Neural cell (in vitro differentiated cells): ENCODE measurements around the gene SDC1. TPM values are rescaled to one million over a fixed set of nuclear protein-coding genes. Genes with fewer than 3 reads are reported as not detected.

ENCODE experiments used
- H2AFZ ChIP-seq: fragments of 200-600, 300-800 bp; sonication (generic), shearing (Covaris generic); 2 replicates; pipeline ENCODE4 v1.6.0; 2014; ENCODE audit warnings: low read depth, mild to moderate bottlenecking, antibody characterized with exemption, low read length, moderate library complexity
- H3F3A ChIP-seq: fragments of 200-600 bp; shearing (Covaris generic); 2 replicates; pipeline ENCODE4 v1.6.1; 2016; ENCODE audit warnings: mild to moderate bottlenecking, moderate library complexity, mixed read lengths, antibody characterized with exemption, low read length; ENCODE audit not compliant: insufficient read depth, poor library complexity, severe bottlenecking
- H3K27ac ChIP-seq: fragments of 200-600, 300-800 bp; sonication (generic), shearing (Covaris generic); 2 replicates; pipeline ENCODE4 v1.5.1; 2014; ENCODE audit warnings: mild to moderate bottlenecking, low read length, moderate library complexity
- H3K27me3 ChIP-seq: fragments of 300-800, 200-600 bp; sonication (generic), shearing (Covaris generic); 2 replicates; pipeline ENCODE4 v1.6.0; 2014; ENCODE audit warnings: mild to moderate bottlenecking, low read depth, low read length, moderate library complexity; ENCODE audit not compliant: insufficient read depth
- H3K36me3 ChIP-seq: fragments of 300-800, 200-600 bp; sonication (generic), shearing (Covaris generic); 2 replicates; pipeline ENCODE4 v1.5.1; 2014; ENCODE audit warnings: mild to moderate bottlenecking, antibody characterized with exemption, low read length, moderate library complexity; ENCODE audit not compliant: insufficient read depth
- H3K4me2 ChIP-seq: fragments of 300-800, 200-600 bp; sonication (generic), shearing (Covaris generic); 2 replicates; pipeline ENCODE4 v1.6.0; 2014; ENCODE audit warnings: mild to moderate bottlenecking, low read length
- H3K4me3 ChIP-seq: fragments of 300-800, 200-600 bp; sonication (generic), shearing (Covaris generic); 2 replicates; pipeline ENCODE4 v1.5.1; 2014; ENCODE audit warnings: mild to moderate bottlenecking, low read length, moderate library complexity
- H3K79me2 ChIP-seq: fragments of 200-600 bp; shearing (Covaris generic); replicated peaks from 2 replicates; pipeline ENCODE4 v1.6.0; 2014; ENCODE audit warnings: mild to moderate bottlenecking, low read length, moderate library complexity; ENCODE audit not compliant: insufficient read depth
- H3K9ac ChIP-seq: fragments of 300-800, 200-600 bp; sonication (generic), shearing (Covaris generic); 2 replicates; pipeline ENCODE4 v1.6.1; 2016; ENCODE audit warnings: mild to moderate bottlenecking, low read length, mixed read lengths
- H3K9me2 ChIP-seq: fragments of 200-600 bp; shearing (Covaris generic); 2 replicates; pipeline ENCODE4 v1.6.1; 2016; ENCODE audit warnings: mild to moderate bottlenecking, low read length, mixed read lengths; ENCODE audit not compliant: insufficient read depth
- H3K9me3 ChIP-seq: fragments of 200-600, 300-800 bp; sonication (generic), shearing (Covaris generic); 2 replicates; pipeline ENCODE4 v1.6.1; 2016; ENCODE audit warnings: mild to moderate bottlenecking, mixed run types, low read length, moderate library complexity, mixed read lengths
- H4K20me1 ChIP-seq: fragments of 200-600 bp; shearing (Covaris generic); 2 replicates; pipeline ENCODE4 v1.6.1; 2016; ENCODE audit warnings: mild to moderate bottlenecking, mixed run types; ENCODE audit not compliant: insufficient read depth
- EP300 ChIP-seq: fragments of 450-650 bp; conservative IDR thresholded peaks from 2 replicates; pipeline ENCODE4 v1.6.1; 2014; ENCODE audit warnings: antibody characterized with exemption, mild to moderate bottlenecking, moderate library complexity; ENCODE audit not compliant: poor library complexity, severe bottlenecking
- EZH2 ChIP-seq: fragments of 200-600, 300-800 bp; shearing (Covaris generic), sonication (generic); IDR thresholded peaks from 2 replicates; pipeline ENCODE4 v1.6.1; 2014; ENCODE audit warnings: antibody characterized with exemption, low read length, borderline replicate concordance, mild to moderate bottlenecking; ENCODE audit not compliant: insufficient read depth, poor library complexity, severe bottlenecking
- MXI1 ChIP-seq: fragments of 450-650 bp; conservative IDR thresholded peaks from 2 replicates; pipeline ENCODE4 v1.6.1; 2014; ENCODE audit warnings: antibody characterized with exemption, mild to moderate bottlenecking; ENCODE audit not compliant: poor library complexity, severe bottlenecking
- POLR2AphosphoS5 ChIP-seq: IDR thresholded peaks from 2 replicates; pipeline ENCODE4 v1.6.1; 2012
- RAD21 ChIP-seq: fragments of 450-650 bp; conservative IDR thresholded peaks from 2 replicates; pipeline ENCODE4 v1.6.1; 2014; ENCODE audit warnings: antibody characterized with exemption, mild to moderate bottlenecking, moderate library complexity
- SMC3 ChIP-seq: fragments of 450-650 bp; conservative IDR thresholded peaks from 2 replicates; pipeline ENCODE4 v1.6.1; 2014; ENCODE audit warnings: antibody characterized with exemption, mild to moderate bottlenecking, moderate library complexity; ENCODE audit not compliant: poor library complexity
- TAF1 ChIP-seq: IDR thresholded peaks from 2 replicates; pipeline ENCODE4 v1.6.1; 2012; ENCODE audit warnings: low read depth
- polyA plus RNA-seq: library from polyadenylated mRNA; depleted of rRNA; stranded (reverse); fragments of >200 nt; gene quantifications from 2 replicates; pipeline ENCODE4 v1.2.3, GENCODE V29; 2014
- TF ChIP-seq, protein P1 (sequence below): IDR thresholded peaks from 2 replicates; pipeline ENCODE4 v1.6.1; 2012; ENCODE audit warnings: borderline replicate concordance
- TF ChIP-seq, protein P2 (sequence below): fragments of 450-650 bp; IDR thresholded peaks from 2 replicates; pipeline ENCODE4 v1.5.1; 2014; ENCODE audit warnings: antibody characterized with exemption, mild to moderate bottlenecking, moderate library complexity; ENCODE audit not compliant: poor library complexity, severe bottlenecking

Gene SDC1
- polyA plus RNA-seq, 1 donor from 2014 or later, result 14.9 TPM

DNA sequence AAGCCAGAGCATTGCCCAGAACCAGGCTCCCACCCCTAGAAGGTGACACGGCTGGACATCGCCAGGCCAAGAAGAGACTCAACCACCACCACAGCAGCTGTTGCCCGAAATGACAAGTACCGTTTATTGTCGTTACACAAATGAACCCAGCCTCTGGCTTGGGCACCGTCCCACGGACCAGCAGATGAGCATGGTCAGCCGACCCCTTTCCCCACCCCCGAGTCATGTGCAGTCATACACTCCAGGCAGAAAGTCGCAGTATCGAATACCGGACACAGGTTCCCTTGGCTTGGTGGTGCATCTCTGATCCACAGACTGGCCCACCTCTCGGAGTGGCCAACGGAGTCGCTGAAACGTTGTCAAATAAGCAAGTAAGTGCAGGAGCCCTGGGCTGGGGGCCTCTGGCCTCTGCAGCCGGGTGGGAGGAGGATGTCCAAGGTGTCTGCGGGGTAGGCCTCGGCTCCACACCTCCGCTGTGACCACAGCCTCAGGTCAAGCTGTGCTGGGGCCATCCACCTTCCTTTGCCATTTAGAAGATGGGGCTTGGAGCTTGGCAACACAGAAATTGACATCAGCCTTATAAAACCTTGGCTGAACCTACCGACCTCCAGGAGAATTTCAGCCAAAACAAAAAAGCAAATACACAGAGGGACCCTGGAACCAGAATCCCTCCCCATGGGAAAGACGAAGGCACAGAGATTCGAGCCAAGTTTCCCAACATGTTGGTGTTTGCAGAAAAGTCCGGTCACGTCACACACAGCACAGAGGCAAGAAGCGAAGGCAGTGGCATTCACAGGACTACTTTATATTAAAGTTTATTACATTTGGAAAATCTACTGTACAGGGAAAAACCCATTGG is 24.0 kb downstream of the SDC1 start:
- Histone ChIP-seq H3K36me3 (no peaks in the 10 kb centered on the region), H3K4me3 (no peak overlapping the region), H3K4me2 (no peak overlapping the region), H3K9ac (no peak overlapping the region), H3K9me2 (no peaks in the 10 kb centered on the region), H2AFZ (no peak overlapping the region), H3K9me3 (no peaks in the 10 kb centered on the region), H3K79me2 (no peaks in the 10 kb centered on the region), H3K27ac (no peak overlapping the region), H3K27me3 (no peaks in the 10 kb centered on the region), H4K20me1 (no peaks in the 10 kb centered on the region), H3F3A (no peaks in the 10 kb centered on the region)
- TF ChIP-seq EZH2, result no peak
- TF ChIP-seq RAD21, result no peak
- TF ChIP-seq POLR2AphosphoS5, result no peak
- no peak for TF ChIP-seq MXI1
- TF ChIP-seq, protein P1, sequence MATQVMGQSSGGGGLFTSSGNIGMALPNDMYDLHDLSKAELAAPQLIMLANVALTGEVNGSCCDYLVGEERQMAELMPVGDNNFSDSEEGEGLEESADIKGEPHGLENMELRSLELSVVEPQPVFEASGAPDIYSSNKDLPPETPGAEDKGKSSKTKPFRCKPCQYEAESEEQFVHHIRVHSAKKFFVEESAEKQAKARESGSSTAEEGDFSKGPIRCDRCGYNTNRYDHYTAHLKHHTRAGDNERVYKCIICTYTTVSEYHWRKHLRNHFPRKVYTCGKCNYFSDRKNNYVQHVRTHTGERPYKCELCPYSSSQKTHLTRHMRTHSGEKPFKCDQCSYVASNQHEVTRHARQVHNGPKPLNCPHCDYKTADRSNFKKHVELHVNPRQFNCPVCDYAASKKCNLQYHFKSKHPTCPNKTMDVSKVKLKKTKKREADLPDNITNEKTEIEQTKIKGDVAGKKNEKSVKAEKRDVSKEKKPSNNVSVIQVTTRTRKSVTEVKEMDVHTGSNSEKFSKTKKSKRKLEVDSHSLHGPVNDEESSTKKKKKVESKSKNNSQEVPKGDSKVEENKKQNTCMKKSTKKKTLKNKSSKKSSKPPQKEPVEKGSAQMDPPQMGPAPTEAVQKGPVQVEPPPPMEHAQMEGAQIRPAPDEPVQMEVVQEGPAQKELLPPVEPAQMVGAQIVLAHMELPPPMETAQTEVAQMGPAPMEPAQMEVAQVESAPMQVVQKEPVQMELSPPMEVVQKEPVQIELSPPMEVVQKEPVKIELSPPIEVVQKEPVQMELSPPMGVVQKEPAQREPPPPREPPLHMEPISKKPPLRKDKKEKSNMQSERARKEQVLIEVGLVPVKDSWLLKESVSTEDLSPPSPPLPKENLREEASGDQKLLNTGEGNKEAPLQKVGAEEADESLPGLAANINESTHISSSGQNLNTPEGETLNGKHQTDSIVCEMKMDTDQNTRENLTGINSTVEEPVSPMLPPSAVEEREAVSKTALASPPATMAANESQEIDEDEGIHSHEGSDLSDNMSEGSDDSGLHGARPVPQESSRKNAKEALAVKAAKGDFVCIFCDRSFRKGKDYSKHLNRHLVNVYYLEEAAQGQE, result no peak
- TF ChIP-seq SMC3, result no peak
- no peak for TF ChIP-seq EP300
- TF ChIP-seq, protein P2, sequence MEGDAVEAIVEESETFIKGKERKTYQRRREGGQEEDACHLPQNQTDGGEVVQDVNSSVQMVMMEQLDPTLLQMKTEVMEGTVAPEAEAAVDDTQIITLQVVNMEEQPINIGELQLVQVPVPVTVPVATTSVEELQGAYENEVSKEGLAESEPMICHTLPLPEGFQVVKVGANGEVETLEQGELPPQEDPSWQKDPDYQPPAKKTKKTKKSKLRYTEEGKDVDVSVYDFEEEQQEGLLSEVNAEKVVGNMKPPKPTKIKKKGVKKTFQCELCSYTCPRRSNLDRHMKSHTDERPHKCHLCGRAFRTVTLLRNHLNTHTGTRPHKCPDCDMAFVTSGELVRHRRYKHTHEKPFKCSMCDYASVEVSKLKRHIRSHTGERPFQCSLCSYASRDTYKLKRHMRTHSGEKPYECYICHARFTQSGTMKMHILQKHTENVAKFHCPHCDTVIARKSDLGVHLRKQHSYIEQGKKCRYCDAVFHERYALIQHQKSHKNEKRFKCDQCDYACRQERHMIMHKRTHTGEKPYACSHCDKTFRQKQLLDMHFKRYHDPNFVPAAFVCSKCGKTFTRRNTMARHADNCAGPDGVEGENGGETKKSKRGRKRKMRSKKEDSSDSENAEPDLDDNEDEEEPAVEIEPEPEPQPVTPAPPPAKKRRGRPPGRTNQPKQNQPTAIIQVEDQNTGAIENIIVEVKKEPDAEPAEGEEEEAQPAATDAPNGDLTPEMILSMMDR, result no peak
- no peak for TF ChIP-seq TAF1

DNA sequence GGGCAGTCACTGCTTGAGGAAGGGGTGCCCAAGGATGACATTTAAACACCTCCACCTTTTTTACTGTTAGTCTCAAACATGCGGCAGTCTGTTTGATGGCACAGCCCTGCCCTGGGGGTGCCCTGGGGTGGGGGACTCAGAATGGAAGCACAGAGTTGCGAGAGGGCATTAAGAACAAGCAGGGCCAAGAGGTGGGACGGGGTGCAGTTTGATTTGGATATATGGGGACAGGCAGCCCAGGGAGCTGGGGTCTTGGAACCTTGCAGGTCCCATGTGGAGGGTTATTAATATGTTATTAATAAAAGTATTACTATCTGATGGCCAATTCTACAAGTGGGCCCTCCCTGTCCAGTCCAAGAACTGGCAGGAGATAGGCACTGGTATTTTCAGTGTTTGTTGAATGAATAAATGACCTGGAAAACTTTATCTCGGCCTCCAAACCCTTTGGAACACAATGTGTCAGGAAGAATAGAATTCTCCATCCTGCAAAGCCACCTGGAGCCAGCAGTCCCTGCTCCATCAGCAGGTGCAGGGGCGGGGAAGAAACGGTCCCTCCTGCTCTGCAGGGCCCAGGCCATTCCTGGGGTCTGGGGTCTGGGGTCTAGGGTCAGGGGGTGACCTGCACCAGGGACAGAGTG is 25.2 kb downstream of the SDC1 start:
- Histone ChIP-seq H4K20me1 (no peaks in the 10 kb centered on the region), H3K9ac (no peak overlapping the region), H3K27me3 (no peaks in the 10 kb centered on the region), H3K79me2 (no peaks in the 10 kb centered on the region), H3K4me2 (no peak overlapping the region), H3K4me3 (no peak overlapping the region), H2AFZ (no peak overlapping the region), H3F3A (no peaks in the 10 kb centered on the region), H3K27ac (no peak overlapping the region), H3K36me3 (no peaks in the 10 kb centered on the region), H3K9me2 (no peaks in the 10 kb centered on the region), H3K9me3 (no peaks in the 10 kb centered on the region)
- TF ChIP-seq, protein P1, result no peak
- no peak for TF ChIP-seq TAF1
